Spinal cord (tissue), 10 donors: ENCODE data around the gene CTDSPL2. TPM values are rescaled to one million over a fixed set of nuclear protein-coding genes. Genes with fewer than 3 reads are reported as not detected.
"Not testable (repeated sequence)": the region's sequence is repeated elsewhere in the genome, so short reads cannot be mapped to it uniquely, and the experiment has no call there.

ENCODE experiments used
- DNase-seq, 6 donors: peaks; one replicate each; pipeline versions ENCODE4 v3.0.0 to v3.0.0-alpha.2; 2013 to 2015; ENCODE audit warnings: low spot score in 6 of 6, low read depth in 4 of 6
- H3K27ac ChIP-seq: one replicate; pipeline ENCODE4 v1.5.1; 2013; ENCODE audit warnings: low read depth, low read length, control low read depth
- H3K27me3 ChIP-seq: one replicate; pipeline ENCODE4 v1.6.1; 2013; ENCODE audit warnings: low read length; ENCODE audit not compliant: control insufficient read depth, insufficient read depth
- H3K36me3 ChIP-seq: one replicate; pipeline ENCODE4 v1.6.1; 2013; ENCODE audit warnings: low read length; ENCODE audit not compliant: control insufficient read depth, insufficient read depth
- H3K4me1 ChIP-seq: one replicate; pipeline ENCODE4 v1.6.1; 2013; ENCODE audit warnings: low read length; ENCODE audit not compliant: control insufficient read depth, insufficient read depth
- H3K4me3 ChIP-seq: one replicate; pipeline ENCODE4 v1.5.1; 2013; ENCODE audit warnings: low read depth, low read length, control low read depth
- H3K9me3 ChIP-seq: one replicate; pipeline ENCODE4 v1.6.1; 2013; ENCODE audit warnings: low read length; ENCODE audit not compliant: control insufficient read depth, insufficient read depth
- WGBS: methylation state at CpG from one replicate; pipeline ENCODE4 v1.1.5; 2013; ENCODE audit warnings: missing lambda C conversion rate; ENCODE audit not compliant: insufficient coverage; 5-methylcytosine and 5-hydroxymethylcytosine counted together
- polyA plus RNA-seq, 2 donors: library from polyadenylated mRNA; unstranded; fragments of 120-200 nt; gene quantifications; one replicate each; pipeline ENCODE4 v1.2.1, GENCODE V29; 2013; ENCODE audit not compliant: insufficient read length in 2 of 2
- total RNA-seq, 2 donors: library from RNA; depleted of rRNA in 1 of 2; stranded (reverse); fragments of 120-200 nt in 1 of 2; fragments of >200 nt in 1 of 2; gene quantifications; one replicate each; pipeline versions ENCODE4 v1.2.3 to v1.2.4, GENCODE V29; 2013 to 2014
- donor health status: healthy.

CTDSPL2 gene
- total and polyA plus RNA-seq, 4 donors, result 29.7 to 123 (median 63.8) TPM

DNA sequence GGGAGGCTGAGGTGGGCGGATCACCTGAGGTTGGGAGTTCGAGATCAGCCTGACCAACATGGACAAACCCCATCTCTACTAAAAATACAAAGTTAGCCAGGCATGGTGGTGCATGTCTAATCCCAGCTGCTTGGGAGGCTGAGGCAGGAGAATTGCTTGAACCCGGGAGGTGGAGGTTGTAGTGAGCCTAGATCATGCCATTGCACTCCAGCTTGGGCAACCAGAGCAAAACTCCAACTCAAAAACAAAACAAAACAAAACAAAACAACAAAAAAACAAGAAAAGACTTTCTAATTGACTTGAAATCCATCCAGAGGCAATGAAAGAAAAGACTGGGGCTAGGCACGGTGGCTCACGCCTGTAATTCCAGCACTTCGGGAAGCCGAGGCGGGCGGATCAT lies 121.7 kb downstream of the CTDSPL2 start:
- not testable (repeated sequence) for H3K9me3 ChIP-seq, H3K27ac ChIP-seq, H3K27me3 ChIP-seq, H3K4me1 ChIP-seq, DNase-seq, H3K4me3 ChIP-seq
- peaks cover 25% of the 10 kb centered on the region for H3K36me3 ChIP-seq
- WGBS, result 94% methylated on average over 6 of the region's 9 CpGs

DNA sequence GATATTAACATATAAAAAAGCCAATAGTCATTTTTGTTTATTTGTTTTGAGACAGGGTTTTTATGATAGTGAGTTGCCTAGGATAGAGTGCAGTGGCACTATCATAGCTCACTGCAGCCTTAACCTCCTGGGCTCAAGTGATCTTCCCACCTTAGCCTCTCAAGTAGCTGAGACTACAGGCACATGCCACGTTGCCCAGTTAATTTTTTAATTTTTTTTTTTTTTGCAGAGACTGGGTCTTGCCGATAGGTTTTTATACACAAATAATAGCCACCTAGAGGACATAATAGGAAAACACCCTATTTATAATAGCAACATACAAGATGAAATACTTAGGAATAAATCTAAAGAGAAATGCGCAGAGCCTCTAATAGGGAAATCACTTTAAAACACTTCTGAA lies 122.8 kb downstream of the CTDSPL2 start:
- DNase-seq, result peak in 1 of 6 donors; percentile 55
- no CpG with 5 or more reads among the region's 3 CpGs for WGBS
- Histone ChIP-seq H3K36me3 (peaks cover 33% of the 10 kb centered on the region), H3K27ac (no peak overlapping the region), H3K27me3 (no peaks in the 10 kb centered on the region), H3K4me1 (no peaks in the 10 kb centered on the region), H3K4me3 (no peak overlapping the region), H3K9me3 (no peaks in the 10 kb centered on the region)

DNA sequence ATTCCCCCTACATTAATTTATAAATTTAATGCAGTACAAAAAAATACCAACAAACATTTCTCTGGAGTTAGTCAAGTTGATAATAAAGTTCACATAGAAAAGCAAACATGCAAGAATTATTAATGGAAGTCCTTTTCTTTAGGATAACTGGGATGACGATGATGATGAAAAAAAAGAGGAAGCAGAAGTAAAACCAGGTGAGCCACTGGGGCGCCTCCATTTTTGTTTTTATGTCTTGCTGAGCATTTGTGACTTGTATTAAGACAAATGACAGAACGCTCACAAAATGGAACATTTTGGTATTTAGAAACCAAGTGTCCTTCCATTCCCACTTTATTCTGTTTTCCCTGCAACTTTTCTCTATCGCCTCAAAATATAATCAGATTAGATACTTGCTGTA lies 123.3 kb downstream of the CTDSPL2 start:
- no CpG with 5 or more reads among the region's 4 CpGs for WGBS
- DNase-seq, result no peak
- no peak overlapping the region for H3K27ac ChIP-seq
- H3K36me3 ChIP-seq, result peaks cover 35% of the 10 kb centered on the region
- no peaks in the 10 kb centered on the region for H3K4me1 ChIP-seq
- H3K9me3 ChIP-seq, result no peaks in the 10 kb centered on the region
- H3K4me3 ChIP-seq, result no peak overlapping the region
- H3K27me3 ChIP-seq, result no peaks in the 10 kb centered on the region

DNA sequence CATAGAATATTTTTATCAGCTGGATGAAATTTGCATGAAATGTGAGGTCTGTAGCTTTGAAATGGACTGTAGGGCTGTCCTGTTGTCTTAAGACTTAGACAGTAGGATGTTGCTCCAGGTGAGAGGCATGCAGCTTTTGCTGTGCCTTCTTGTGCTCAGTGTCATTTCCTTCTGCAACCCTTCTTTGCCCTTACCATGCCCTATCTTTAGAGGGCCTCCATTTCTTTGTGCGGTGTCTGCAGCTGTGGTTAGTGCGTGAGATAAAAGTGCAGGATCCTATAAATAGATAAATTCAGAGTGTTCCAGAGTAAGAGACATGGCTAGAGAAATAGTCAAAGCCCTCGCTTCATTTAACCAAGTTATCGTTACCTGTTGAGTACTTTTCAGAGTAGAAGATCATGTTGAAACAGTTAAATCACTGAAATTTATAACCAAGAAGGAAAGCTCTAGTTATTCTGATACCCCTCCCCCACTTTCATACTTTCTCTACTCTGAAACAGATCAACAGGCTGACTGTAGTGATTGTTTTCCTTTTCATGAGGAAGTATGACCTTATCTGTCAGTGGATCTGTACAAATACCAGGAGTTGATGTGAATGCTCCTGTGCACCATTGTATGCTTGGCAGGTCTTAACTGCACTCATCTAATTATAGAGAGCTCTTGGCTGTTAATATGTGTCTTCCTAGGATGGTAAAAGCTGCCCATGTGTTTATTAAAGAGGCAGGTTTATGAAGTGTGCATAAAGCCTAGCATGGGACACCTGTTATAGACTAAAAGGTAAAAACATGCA lies 127.7 kb downstream of the CTDSPL2 start:
- no CpG with 5 or more reads among the region's 4 CpGs for WGBS
- no peaks in the 10 kb centered on the region for H3K4me1 ChIP-seq
- no peak for DNase-seq
- no peak overlapping the region for H3K27ac ChIP-seq
- H3K27me3 ChIP-seq, result no peaks in the 10 kb centered on the region
- no peaks in the 10 kb centered on the region for H3K9me3 ChIP-seq
- peaks cover 62% of the 10 kb centered on the region for H3K36me3 ChIP-seq
- no peak overlapping the region for H3K4me3 ChIP-seq

DNA sequence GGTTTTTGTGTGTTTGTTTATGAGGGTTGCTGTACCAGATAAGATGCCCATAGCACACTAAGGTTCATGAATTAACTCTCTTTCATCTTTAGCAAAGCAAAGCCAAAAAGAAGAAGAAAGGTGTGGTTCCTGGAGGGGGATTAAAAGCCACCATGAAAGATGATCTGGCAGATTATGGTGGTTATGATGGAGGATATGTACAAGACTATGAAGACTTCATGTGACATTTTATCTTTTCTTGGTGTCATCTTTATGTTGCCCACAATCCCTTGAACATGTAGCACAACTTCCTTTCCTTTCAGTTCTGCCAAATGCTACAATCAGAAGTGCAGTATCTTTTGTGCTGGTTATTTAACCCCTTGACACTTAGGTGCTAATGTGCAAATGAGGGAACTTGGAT lies 133.5 kb downstream of the CTDSPL2 start:
- H3K4me3 ChIP-seq, H3K9me3 ChIP-seq, H3K4me1 ChIP-seq, DNase-seq, H3K27me3 ChIP-seq, H3K27ac ChIP-seq: not testable (repeated sequence)
- H3K36me3 ChIP-seq, result peaks cover 52% of the 10 kb centered on the region

DNA sequence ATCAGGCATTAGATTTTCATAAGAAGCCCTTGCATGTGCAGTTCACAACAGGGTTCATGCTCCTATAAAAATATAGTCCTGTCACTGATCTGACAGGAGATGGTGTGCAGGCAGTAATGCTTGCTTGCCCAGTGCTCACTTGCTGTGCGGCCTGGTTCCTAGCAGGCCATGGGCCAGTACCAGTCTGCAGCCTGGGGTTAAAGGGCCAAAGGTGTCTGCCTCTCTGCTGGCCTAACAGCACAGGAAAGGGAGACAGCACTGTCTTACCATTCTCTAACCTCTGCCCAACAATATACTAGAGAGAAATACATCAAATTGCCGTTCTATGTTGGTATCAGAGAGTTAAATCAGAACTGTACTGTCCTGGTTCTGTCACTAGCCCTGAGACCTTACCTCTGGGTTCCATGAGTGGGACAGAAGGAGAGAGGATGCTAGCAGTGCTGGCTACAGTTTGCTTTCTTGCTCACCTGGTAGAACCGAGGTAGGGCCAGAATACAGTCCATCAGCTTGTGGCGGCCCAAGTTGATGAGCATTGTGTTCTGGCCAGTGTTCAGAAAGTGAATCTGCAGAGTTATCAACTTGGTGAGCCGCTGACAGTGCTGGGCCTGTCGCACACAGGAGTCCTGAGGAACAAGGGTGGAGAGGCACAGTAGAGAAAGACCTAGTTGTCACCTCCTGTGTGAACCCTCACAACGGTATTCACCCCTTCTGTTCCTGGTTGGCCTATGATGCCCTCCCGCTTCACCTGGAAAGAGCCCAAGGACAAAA lies 138.1 kb downstream of the CTDSPL2 start:
- Histone ChIP-seq H3K4me1 (no peaks in the 10 kb centered on the region), H3K9me3 (no peaks in the 10 kb centered on the region), H3K27me3 (no peaks in the 10 kb centered on the region), H3K36me3 (peaks cover 50% of the 10 kb centered on the region), H3K4me3 (no peak overlapping the region), H3K27ac (no peak overlapping the region)
- no peak for DNase-seq
- 98% methylated on average over 7 of the region's 8 CpGs for WGBS

DNA sequence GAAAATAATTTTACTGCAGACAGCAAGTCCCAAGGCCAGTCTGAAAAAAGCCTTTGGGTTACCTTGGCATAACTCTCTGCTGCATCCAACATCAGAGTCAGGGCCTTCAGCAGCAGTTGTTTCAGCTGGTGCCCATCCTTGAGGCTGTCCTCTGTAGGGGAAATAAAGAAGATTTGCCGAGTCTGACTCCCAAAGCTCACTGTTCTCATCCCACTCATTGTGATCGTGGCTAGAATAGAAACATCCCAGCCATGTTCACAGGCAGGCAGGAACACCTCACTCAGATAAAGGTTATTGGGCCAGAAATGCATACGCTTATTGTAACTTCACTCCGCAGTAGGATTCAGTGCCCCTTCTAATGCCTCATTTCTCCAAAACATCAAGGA lies 138.7 kb downstream of the CTDSPL2 start:
- peaks cover 51% of the 10 kb centered on the region for H3K36me3 ChIP-seq
- no peaks in the 10 kb centered on the region for H3K27me3 ChIP-seq
- H3K4me1 ChIP-seq, result no peaks in the 10 kb centered on the region
- H3K27ac ChIP-seq, result no peak overlapping the region
- WGBS, result 94% methylated on average over 2 of the region's 4 CpGs
- no peaks in the 10 kb centered on the region for H3K9me3 ChIP-seq
- DNase-seq, result no peak
- H3K4me3 ChIP-seq, result no peak overlapping the region

DNA sequence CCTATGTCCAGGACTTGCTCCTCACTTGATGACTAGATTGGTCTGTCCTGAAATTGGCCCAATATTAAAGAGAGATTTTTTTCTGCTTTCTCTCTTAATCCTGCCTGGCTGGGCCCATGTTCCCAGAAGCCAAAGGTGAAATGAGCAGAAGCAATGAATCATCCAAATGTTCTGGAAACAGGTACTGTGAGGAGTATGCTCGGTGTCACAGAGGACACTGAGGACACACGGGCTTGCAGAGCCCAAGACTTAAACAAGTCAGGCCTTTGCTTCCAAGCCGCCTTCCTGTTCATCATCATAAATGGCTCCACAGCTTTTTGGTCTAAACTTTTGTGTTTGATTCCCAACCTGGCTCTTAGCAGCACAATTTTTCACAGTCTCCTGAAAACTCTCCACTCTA lies 140.9 kb downstream of the CTDSPL2 start:
- no peaks in the 10 kb centered on the region for H3K4me1 ChIP-seq
- no peaks in the 10 kb centered on the region for H3K27me3 ChIP-seq
- H3K27ac ChIP-seq, result no peak overlapping the region
- no peaks in the 10 kb centered on the region for H3K9me3 ChIP-seq
- no peak overlapping the region for H3K4me3 ChIP-seq
- 89% methylated on average over 3 of the region's 3 CpGs for WGBS
- peaks cover 50% of the 10 kb centered on the region for H3K36me3 ChIP-seq
- DNase-seq, result no peak

DNA sequence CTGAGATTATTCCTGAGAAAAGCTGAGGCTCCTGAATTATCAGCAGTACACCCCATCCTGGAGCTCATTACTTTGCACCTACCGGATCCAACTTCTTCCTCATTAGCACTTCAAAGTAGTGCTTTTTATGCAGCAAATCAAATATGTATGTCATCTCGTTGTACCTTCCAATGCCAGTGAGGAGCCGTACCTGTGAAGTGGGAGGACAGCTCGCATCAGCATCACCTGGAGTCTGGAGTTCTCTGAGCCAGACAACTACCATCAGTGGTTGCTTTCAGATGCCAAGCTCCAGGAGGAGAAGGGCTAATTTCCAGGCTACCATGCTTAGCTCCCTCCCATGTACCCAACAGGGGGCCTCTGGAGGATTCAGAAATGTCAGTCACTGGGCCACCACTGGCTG lies 141.9 kb downstream of the CTDSPL2 start:
- 98% methylated on average over 4 of the region's 4 CpGs for WGBS
- no peaks in the 10 kb centered on the region for H3K4me1 ChIP-seq
- H3K36me3 ChIP-seq, result peaks cover 46% of the 10 kb centered on the region
- no peaks in the 10 kb centered on the region for H3K9me3 ChIP-seq
- no peaks in the 10 kb centered on the region for H3K27me3 ChIP-seq
- no peak overlapping the region for H3K27ac ChIP-seq
- H3K4me3 ChIP-seq, result no peak overlapping the region
- no peak for DNase-seq

DNA sequence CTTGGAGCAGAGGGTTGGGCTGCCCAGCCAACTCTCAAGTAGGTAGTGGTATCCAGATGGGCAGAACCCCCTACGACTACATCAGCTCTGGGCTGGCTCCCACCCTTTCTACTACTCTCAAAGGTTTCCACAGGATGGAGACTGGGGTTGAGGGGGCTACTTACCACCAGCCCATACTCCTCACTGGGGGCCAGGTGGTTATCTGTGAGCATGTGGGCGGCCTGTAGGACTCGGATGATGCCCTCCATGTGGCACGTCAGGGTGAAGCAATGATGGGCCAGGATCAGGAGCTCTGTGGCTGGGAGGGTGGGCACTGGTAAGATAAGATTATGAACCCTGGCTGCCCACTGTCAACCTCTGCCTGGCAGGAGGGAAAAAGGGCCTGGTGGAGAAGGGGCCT lies 142.9 kb downstream of the CTDSPL2 start:
- Histone ChIP-seq H3K4me1 (no peaks in the 10 kb centered on the region), H3K27me3 (no peaks in the 10 kb centered on the region), H3K36me3 (peaks cover 40% of the 10 kb centered on the region), H3K4me3 (no peak overlapping the region), H3K27ac (no peak overlapping the region), H3K9me3 (no peaks in the 10 kb centered on the region)
- no peak for DNase-seq
- 98% methylated on average over 3 of the region's 4 CpGs for WGBS
